A549 (cell line): ENCODE results near the gene SAMD13.

Source experiments
- BHLHE40 ChIP-seq: IDR thresholded peaks from 2 replicates; pipeline ENCODE4 v1.6.1; 2012; ENCODE audit warnings: low read depth, low read length, inconsistent platforms
- PHF8 ChIP-seq: fragments of 200-600 bp; sonication (generic); IDR thresholded peaks from 2 replicates; pipeline ENCODE4 v1.6.1; 2016; ENCODE audit warnings: low read depth, mild to moderate bottlenecking, antibody characterized with exemption, moderate library complexity, borderline replicate concordance
- POLR2A ChIP-seq: IDR thresholded peaks from 2 replicates; pipeline ENCODE4 v1.6.1; 2012; ENCODE audit warnings: mild to moderate bottlenecking, low read length
- REST ChIP-seq: fragments of 200-600 bp; sonication (generic); IDR thresholded peaks from 2 replicates; pipeline ENCODE4 v1.6.1; 2016; ENCODE audit warnings: antibody characterized with exemption, mild to moderate bottlenecking, moderate library complexity
- USF2 ChIP-seq: fragments of 450-650 bp; IDR thresholded peaks from 2 replicates; pipeline ENCODE4 v1.6.1; 2014; ENCODE audit warnings: antibody characterized with exemption
- TF ChIP-seq, protein P1 (sequence below): fragments of >200 bp; sonication (Bioruptor Twin); formaldehyde crosslinking; IDR thresholded peaks from 3 replicates; pipeline ENCODE4 v1.5.1; 2016
- TF ChIP-seq, protein P2 (sequence below): IDR thresholded peaks from 2 replicates; pipeline ENCODE4 v1.6.1; 2012; ENCODE audit warnings: low read depth, borderline replicate concordance
- TF ChIP-seq, protein P3 (sequence below): fragments of 250-450 bp; sonication (Bioruptor Pico); IDR thresholded peaks from 2 replicates; pipeline ENCODE4 v1.5.0; 2021; ENCODE audit warnings: mild to moderate bottlenecking, moderate library complexity, borderline replicate concordance

- TF ChIP-seq, protein P1, sequence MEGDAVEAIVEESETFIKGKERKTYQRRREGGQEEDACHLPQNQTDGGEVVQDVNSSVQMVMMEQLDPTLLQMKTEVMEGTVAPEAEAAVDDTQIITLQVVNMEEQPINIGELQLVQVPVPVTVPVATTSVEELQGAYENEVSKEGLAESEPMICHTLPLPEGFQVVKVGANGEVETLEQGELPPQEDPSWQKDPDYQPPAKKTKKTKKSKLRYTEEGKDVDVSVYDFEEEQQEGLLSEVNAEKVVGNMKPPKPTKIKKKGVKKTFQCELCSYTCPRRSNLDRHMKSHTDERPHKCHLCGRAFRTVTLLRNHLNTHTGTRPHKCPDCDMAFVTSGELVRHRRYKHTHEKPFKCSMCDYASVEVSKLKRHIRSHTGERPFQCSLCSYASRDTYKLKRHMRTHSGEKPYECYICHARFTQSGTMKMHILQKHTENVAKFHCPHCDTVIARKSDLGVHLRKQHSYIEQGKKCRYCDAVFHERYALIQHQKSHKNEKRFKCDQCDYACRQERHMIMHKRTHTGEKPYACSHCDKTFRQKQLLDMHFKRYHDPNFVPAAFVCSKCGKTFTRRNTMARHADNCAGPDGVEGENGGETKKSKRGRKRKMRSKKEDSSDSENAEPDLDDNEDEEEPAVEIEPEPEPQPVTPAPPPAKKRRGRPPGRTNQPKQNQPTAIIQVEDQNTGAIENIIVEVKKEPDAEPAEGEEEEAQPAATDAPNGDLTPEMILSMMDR, result no peak
- TF ChIP-seq PHF8, result no peak
- no peak for TF ChIP-seq USF2
- TF ChIP-seq, protein P2, sequence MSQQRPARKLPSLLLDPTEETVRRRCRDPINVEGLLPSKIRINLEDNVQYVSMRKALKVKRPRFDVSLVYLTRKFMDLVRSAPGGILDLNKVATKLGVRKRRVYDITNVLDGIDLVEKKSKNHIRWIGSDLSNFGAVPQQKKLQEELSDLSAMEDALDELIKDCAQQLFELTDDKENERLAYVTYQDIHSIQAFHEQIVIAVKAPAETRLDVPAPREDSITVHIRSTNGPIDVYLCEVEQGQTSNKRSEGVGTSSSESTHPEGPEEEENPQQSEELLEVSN, result no peak
- no peak for TF ChIP-seq BHLHE40
- no peak for TF ChIP-seq POLR2A
- TF ChIP-seq, protein P3, sequence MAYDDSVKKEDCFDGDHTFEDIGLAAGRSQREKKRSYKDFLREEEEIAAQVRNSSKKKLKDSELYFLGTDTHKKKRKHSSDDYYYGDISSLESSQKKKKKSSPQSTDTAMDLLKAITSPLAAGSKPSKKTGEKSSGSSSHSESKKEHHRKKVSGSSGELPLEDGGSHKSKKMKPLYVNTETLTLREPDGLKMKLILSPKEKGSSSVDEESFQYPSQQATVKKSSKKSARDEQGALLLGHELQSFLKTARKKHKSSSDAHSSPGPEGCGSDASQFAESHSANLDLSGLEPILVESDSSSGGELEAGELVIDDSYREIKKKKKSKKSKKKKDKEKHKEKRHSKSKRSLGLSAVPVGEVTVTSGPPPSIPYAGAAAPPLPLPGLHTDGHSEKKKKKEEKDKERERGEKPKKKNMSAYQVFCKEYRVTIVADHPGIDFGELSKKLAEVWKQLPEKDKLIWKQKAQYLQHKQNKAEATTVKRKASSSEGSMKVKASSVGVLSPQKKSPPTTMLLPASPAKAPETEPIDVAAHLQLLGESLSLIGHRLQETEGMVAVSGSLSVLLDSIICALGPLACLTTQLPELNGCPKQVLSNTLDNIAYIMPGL (CRISPR knock-in tag), result no peak
- no peak for TF ChIP-seq REST
Measured at GRCh38 chr1:84294751-84295150, 6.8 kb upstream of the SAMD13 start.
